T1000 (cell line): ENCODE data around the gene SGSH.
"Not testable (repeated sequence)": the region's sequence is repeated elsewhere in the genome, so short reads cannot be mapped to it uniquely, and the experiment has no call there.

Source experiments
- DNase-seq: peaks from one replicate; lab custom pipeline; 2025; ENCODE audit warnings: mixed read lengths; lab: John Stamatoyannopoulos, UW

SGSH gene

GRCh38 chr17:80210348-80211108 is 9.6 kb downstream of the SGSH start:
- no peak for DNase-seq

- DNase-seq: no peak
These were observed 10.4 kb downstream of the SGSH start for GRCh38 chr17:80209765-80210164.

- no peak for DNase-seq
These were observed 12.1 kb downstream of the SGSH start for GRCh38 chr17:80208050-80208449.

GRCh38 chr17:80205811-80206210 is 14.3 kb downstream of the SGSH start:
- no peak for DNase-seq

GRCh38 chr17:80204626-80205468 is 15.3 kb downstream of the SGSH start:
- no peak for DNase-seq

- DNase-seq: no peak
These were observed 16.6 kb downstream of the SGSH start for GRCh38 chr17:80203471-80203963.

- no peak for DNase-seq
These were observed 17.9 kb downstream of the SGSH start for GRCh38 chr17:80202197-80202596.

GRCh38 chr17:80201446-80201845 is 18.7 kb downstream of the SGSH start:
- no peak for DNase-seq

- DNase-seq: not testable (repeated sequence)
These were observed 20.8 kb downstream of the SGSH start for GRCh38 chr17:80199295-80199694.

- DNase-seq: no peak
These were observed 21.9 kb downstream of the SGSH start for GRCh38 chr17:80198144-80198661.

- DNase-seq: no peak
These were observed 23.5 kb downstream of the SGSH start for GRCh38 chr17:80196652-80197051.

- DNase-seq: no peak
These were observed 24.2 kb downstream of the SGSH start for GRCh38 chr17:80195671-80196529.

- no peak for DNase-seq
These were observed 25.0 kb downstream of the SGSH start for GRCh38 chr17:80195141-80195540.

- no peak for DNase-seq
These were observed 28.1 kb downstream of the SGSH start for GRCh38 chr17:80191865-80192661.

GRCh38 chr17:80191192-80191591 is 28.9 kb downstream of the SGSH start:
- no peak for DNase-seq

GRCh38 chr17:80190716-80191115 is 29.4 kb downstream of the SGSH start:
- no peak for DNase-seq

GRCh38 chr17:80189611-80190010 is 30.5 kb downstream of the SGSH start:
- no peak for DNase-seq

GRCh38 chr17:80187515-80187941 is 32.6 kb downstream of the SGSH start:
- no peak for DNase-seq

GRCh38 chr17:80187090-80187489 is 33.0 kb downstream of the SGSH start:
- no peak for DNase-seq

- DNase-seq: no peak
These were observed 34.2 kb downstream of the SGSH start for GRCh38 chr17:80185968-80186367.

- DNase-seq: no peak
These were observed 35.8 kb downstream of the SGSH start for GRCh38 chr17:80184423-80184714.
